ENCODE results near the gene COQ8A.
A peak's percentile ranks its signal among the peaks of the same experiment; 100 is the strongest.

Gene COQ8A

GRCh38 chr1:226898246-226898645 is 41.8 kb upstream of the COQ8A start:
- H4K12ac ChIP-seq (ENCODE audit: low read depth, low read length) = no peak overlapping the region
- no CpG with 5 or more reads among the region's 3 CpGs for WGBS (ENCODE audit: extremely low coverage, insufficient coverage, insufficient read length)
- H3K18ac ChIP-seq (ENCODE audit: low read length) = no peak overlapping the region
- DNase-seq = no peak
- peaks cover 0 to 2% of the 10 kb centered on the region in 2 experiments for H3K36me3 ChIP-seq (ENCODE audit: control insufficient read depth in 1 of 2, insufficient read depth in 2 of 2, low read length in 2 of 2)
- no peak overlapping the region for H3K4me3 ChIP-seq (ENCODE audit: low read depth, low read length)
- no peak overlapping the region for H2BK12ac ChIP-seq (ENCODE audit: low read length)
- no peak overlapping the region for H2AFZ ChIP-seq (ENCODE audit: insufficient read depth, low read length, poor library complexity)
- H3K14ac ChIP-seq (ENCODE audit: low read length) = no peak overlapping the region
- H3K4me1 ChIP-seq (ENCODE audit: control insufficient read depth in 1 of 2, insufficient read depth in 2 of 2, low read length in 2 of 2) = no peaks in the 10 kb centered on the region
- H2AK5ac ChIP-seq (ENCODE audit: low read length) = no peak overlapping the region
- H3K9ac ChIP-seq (ENCODE audit: low read length) = no peak overlapping the region
- no peaks in the 10 kb centered on the region for H3K9me3 ChIP-seq (ENCODE audit: insufficient read depth, low read depth, low read length)
- H2BK5ac ChIP-seq (ENCODE audit: low read depth, low read length, poor library complexity) = no peak overlapping the region
- no peak overlapping the region for H3K23ac ChIP-seq (ENCODE audit: low read length)
- H3K4me2 ChIP-seq (ENCODE audit: low read length) = no peak overlapping the region
- H4K8ac ChIP-seq (ENCODE audit: low read depth, low read length) = no peak overlapping the region
- no peaks in the 10 kb centered on the region for H3K27me3 ChIP-seq (ENCODE audit: insufficient read depth, low read length)
- H4K91ac ChIP-seq (ENCODE audit: low read depth, low read length) = no peak overlapping the region
- H3K79me2 ChIP-seq (ENCODE audit: control insufficient read depth, insufficient read depth, low read length, poor library complexity) = no peaks in the 10 kb centered on the region
- no peak overlapping the region for H3K4ac ChIP-seq (ENCODE audit: low read depth, low read length)
- no peaks in the 10 kb centered on the region for H3K79me1 ChIP-seq (ENCODE audit: low read length)
- H2BK120ac ChIP-seq (ENCODE audit: insufficient read depth, low read length, poor library complexity) = no peak overlapping the region
- H3K27ac ChIP-seq (ENCODE audit: low read depth, low read length) = no peak overlapping the region

GRCh38 chr1:226901421-226901820 is 38.7 kb upstream of the COQ8A start:
- Histone ChIP-seq H3K9me3 (ENCODE audit: insufficient read depth, low read depth, low read length) (no peaks in the 10 kb centered on the region), H3K18ac (ENCODE audit: low read length) (no peak overlapping the region), H3K79me1 (ENCODE audit: low read length) (no peaks in the 10 kb centered on the region), H2AK5ac (ENCODE audit: low read length) (no peak overlapping the region), H4K12ac (ENCODE audit: low read depth, low read length) (no peak overlapping the region), H3K14ac (ENCODE audit: low read length) (no peak overlapping the region), H3K4me2 (ENCODE audit: low read length) (no peak overlapping the region), H3K9ac (ENCODE audit: low read length) (no peak overlapping the region), H2BK5ac (ENCODE audit: low read depth, low read length, poor library complexity) (no peak overlapping the region), H3K23ac (ENCODE audit: low read length) (no peak overlapping the region), H3K4ac (ENCODE audit: low read depth, low read length) (no peak overlapping the region), H2AFZ (ENCODE audit: insufficient read depth, low read length, poor library complexity) (no peak overlapping the region), H3K27me3 (ENCODE audit: insufficient read depth, low read length) (no peaks in the 10 kb centered on the region), H3K4me1 (ENCODE audit: control insufficient read depth in 1 of 2, insufficient read depth in 2 of 2, low read length in 2 of 2) (no peaks in the 10 kb centered on the region), H2BK12ac (ENCODE audit: low read length) (no peak overlapping the region), H4K91ac (ENCODE audit: low read depth, low read length) (no peak overlapping the region), H3K36me3 (ENCODE audit: control insufficient read depth in 1 of 2, insufficient read depth in 2 of 2, low read length in 2 of 2) (no peaks in the 10 kb centered on the region), H3K4me3 (ENCODE audit: low read depth, low read length) (no peak overlapping the region), H3K79me2 (ENCODE audit: control insufficient read depth, insufficient read depth, low read length, poor library complexity) (no peaks in the 10 kb centered on the region), H2BK120ac (ENCODE audit: insufficient read depth, low read length, poor library complexity) (no peak overlapping the region), H3K27ac (ENCODE audit: low read depth, low read length) (no peak overlapping the region), H4K8ac (ENCODE audit: low read depth, low read length) (no peak overlapping the region)
- DNase-seq = no peak
- no CpG with 5 or more reads among the region's 4 CpGs for WGBS (ENCODE audit: extremely low coverage, insufficient coverage, insufficient read length)

- H3K79me1 ChIP-seq (ENCODE audit: low read length) = no peaks in the 10 kb centered on the region
- no peaks in the 10 kb centered on the region for H3K36me3 ChIP-seq (ENCODE audit: control insufficient read depth in 1 of 2, insufficient read depth in 2 of 2, low read length in 2 of 2)
- DNase-seq = no peak
- no peak overlapping the region for H3K27ac ChIP-seq (ENCODE audit: low read depth, low read length)
- no CpG with 5 or more reads among the region's 4 CpGs for WGBS (ENCODE audit: extremely low coverage, insufficient coverage, insufficient read length)
- H3K9me3 ChIP-seq (ENCODE audit: insufficient read depth, low read depth, low read length) = no peaks in the 10 kb centered on the region
- no peak overlapping the region for H3K4ac ChIP-seq (ENCODE audit: low read depth, low read length)
- no peaks in the 10 kb centered on the region for H3K27me3 ChIP-seq (ENCODE audit: insufficient read depth, low read length)
- H3K23ac ChIP-seq (ENCODE audit: low read length) = no peak overlapping the region
- H2BK12ac ChIP-seq (ENCODE audit: low read length) = no peak overlapping the region
- no peaks in the 10 kb centered on the region for H3K4me1 ChIP-seq (ENCODE audit: control insufficient read depth in 1 of 2, insufficient read depth in 2 of 2, low read length in 2 of 2)
- H4K91ac ChIP-seq (ENCODE audit: low read depth, low read length) = no peak overlapping the region
- no peak overlapping the region for H3K18ac ChIP-seq (ENCODE audit: low read length)
- no peak overlapping the region for H2AFZ ChIP-seq (ENCODE audit: insufficient read depth, low read length, poor library complexity)
- H2AK5ac ChIP-seq (ENCODE audit: low read length) = no peak overlapping the region
- no peak overlapping the region for H2BK120ac ChIP-seq (ENCODE audit: insufficient read depth, low read length, poor library complexity)
- no peak overlapping the region for H4K8ac ChIP-seq (ENCODE audit: low read depth, low read length)
- H3K79me2 ChIP-seq (ENCODE audit: control insufficient read depth, insufficient read depth, low read length, poor library complexity) = no peaks in the 10 kb centered on the region
- no peak overlapping the region for H3K9ac ChIP-seq (ENCODE audit: low read length)
- peak overlapping the region; percentile 6 for H3K4me3 ChIP-seq (ENCODE audit: low read depth, low read length)
- no peak overlapping the region for H4K12ac ChIP-seq (ENCODE audit: low read depth, low read length)
- H3K4me2 ChIP-seq (ENCODE audit: low read length) = no peak overlapping the region
- H3K14ac ChIP-seq (ENCODE audit: low read length) = no peak overlapping the region
- no peak overlapping the region for H2BK5ac ChIP-seq (ENCODE audit: low read depth, low read length, poor library complexity)
These were observed 37.5 kb upstream of the COQ8A start for GRCh38 chr1:226902601-226903000.

GRCh38 chr1:226903819-226904716 is 36.0 kb upstream of the COQ8A start:
- Histone ChIP-seq H2AK5ac (ENCODE audit: low read length) (no peak overlapping the region), H3K9ac (ENCODE audit: low read length) (no peak overlapping the region), H3K4me2 (ENCODE audit: low read length) (no peak overlapping the region), H4K8ac (ENCODE audit: low read depth, low read length) (no peak overlapping the region), H2BK120ac (ENCODE audit: insufficient read depth, low read length, poor library complexity) (no peak overlapping the region), H3K23ac (ENCODE audit: low read length) (no peak overlapping the region), H3K79me2 (ENCODE audit: control insufficient read depth, insufficient read depth, low read length, poor library complexity) (no peaks in the 10 kb centered on the region), H3K79me1 (ENCODE audit: low read length) (no peaks in the 10 kb centered on the region), H3K4me1 (ENCODE audit: control insufficient read depth in 1 of 2, insufficient read depth in 2 of 2, low read length in 2 of 2) (no peaks in the 10 kb centered on the region), H2BK5ac (ENCODE audit: low read depth, low read length, poor library complexity) (no peak overlapping the region), H3K4me3 (ENCODE audit: low read depth, low read length) (no peak overlapping the region), H4K12ac (ENCODE audit: low read depth, low read length) (no peak overlapping the region), H3K18ac (ENCODE audit: low read length) (no peak overlapping the region), H3K36me3 (ENCODE audit: control insufficient read depth in 1 of 2, insufficient read depth in 2 of 2, low read length in 2 of 2) (no peaks in the 10 kb centered on the region), H4K91ac (ENCODE audit: low read depth, low read length) (no peak overlapping the region), H3K4ac (ENCODE audit: low read depth, low read length) (no peak overlapping the region), H3K27me3 (ENCODE audit: insufficient read depth, low read length) (no peaks in the 10 kb centered on the region), H3K14ac (ENCODE audit: low read length) (no peak overlapping the region), H2AFZ (ENCODE audit: insufficient read depth, low read length, poor library complexity) (no peak overlapping the region), H3K27ac (ENCODE audit: low read depth, low read length) (no peak overlapping the region), H2BK12ac (ENCODE audit: low read length) (no peak overlapping the region), H3K9me3 (ENCODE audit: insufficient read depth, low read depth, low read length) (no peaks in the 10 kb centered on the region)
- WGBS (ENCODE audit: extremely low coverage, insufficient coverage, insufficient read length) = no CpG with 5 or more reads among the region's 12 CpGs
- DNase-seq = no peak

Data from trophoblast cell (in vitro differentiated cells and primary cell).